HT-29 (cell line): ENCODE measurements around the gene FGF21. TPM values are rescaled to one million over a fixed set of nuclear protein-coding genes. Genes with fewer than 3 reads are reported as not detected.

Experiments used
- DNase-seq: peaks from one replicate; pipeline ENCODE4 v3.0.0-alpha.2; 2015; ENCODE audit warnings: low spot score
- total RNA-seq: library from RNA; depleted of rRNA; stranded (reverse); fragments of >200 nt; shearing (Covaris generic); gene quantifications from 2 replicates; pipeline ENCODE4 v1.2.3, GENCODE V29; 2014

Gene FGF21
- total RNA-seq, 1 experiment from 2014 or later: not detected

DNA sequence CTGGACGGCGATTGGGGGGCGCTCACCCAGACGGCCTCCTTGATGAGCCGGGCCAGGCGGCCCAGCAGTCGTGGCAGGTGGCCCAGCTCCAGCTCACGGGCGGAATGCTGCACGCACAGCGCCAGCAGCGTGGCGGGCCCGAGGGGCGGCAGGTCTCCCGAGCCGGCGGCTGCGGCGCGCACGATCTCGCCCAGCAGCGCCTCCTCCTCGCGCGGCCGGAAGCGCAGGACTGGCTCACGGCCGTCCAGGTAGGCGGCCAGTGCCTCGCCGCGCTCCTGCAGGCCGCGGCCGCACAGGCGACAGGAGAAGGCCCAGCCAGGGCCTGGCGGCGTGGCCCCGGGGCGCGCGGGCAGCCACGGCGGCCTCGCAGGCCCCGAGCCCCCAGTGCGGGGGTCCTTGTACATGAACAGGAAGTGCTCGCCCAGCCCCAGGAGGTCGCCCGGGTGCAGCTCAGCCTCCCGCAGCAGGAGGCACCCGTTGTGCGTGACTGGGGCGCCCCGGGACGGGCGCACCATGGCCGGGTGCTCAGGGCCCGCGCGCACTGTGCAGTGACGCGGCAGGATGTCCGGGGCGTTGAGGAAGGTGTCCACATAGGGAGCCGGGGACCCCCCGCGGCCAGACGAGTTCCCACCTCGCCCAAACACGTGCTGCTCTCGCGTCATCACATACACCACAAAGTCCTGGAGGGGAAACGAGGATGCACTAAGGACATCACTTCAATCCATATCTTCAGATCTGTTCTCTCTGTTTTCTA lies 26.2 kb upstream of the FGF21 start:
- no peak for DNase-seq

DNA sequence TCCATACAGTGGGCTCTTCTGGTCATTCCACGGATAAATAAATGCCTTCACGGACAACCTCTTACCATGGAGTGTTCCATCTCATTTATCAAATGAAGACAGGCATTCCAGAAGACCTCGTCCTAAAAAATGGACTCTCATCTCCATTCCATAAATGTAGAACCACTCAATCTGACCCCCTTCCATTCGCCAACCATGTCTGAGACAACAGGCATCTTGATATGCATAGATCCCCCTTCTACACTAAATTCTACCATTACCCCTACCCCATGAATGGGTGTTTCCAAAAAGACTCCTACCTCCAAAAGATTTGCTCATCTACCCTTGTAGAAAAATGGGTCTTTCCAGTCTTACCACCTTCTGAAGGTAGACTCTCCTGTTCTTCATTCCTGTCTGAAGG lies 23.9 kb upstream of the FGF21 start:
- no peak for DNase-seq

DNA sequence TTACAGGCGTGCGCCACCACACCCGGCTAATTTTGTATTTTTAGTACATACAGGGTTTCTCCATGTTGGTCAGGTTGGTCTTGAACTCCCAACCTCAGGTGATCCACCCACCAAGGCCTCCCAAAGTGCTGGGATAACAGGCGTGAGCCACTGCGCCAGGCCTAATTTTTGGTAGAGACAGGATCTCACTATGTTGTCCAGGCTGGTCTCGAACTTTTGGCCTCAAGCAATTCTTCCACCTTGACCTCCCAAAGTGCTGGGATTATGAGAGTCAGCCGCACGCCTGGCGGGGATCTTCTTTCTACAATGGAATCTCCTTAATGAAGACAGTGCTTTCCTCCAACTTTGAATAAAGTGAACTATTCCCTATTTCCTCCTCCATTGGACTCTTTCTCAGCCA lies 20.7 kb upstream of the FGF21 start:
- no peak for DNase-seq

DNA sequence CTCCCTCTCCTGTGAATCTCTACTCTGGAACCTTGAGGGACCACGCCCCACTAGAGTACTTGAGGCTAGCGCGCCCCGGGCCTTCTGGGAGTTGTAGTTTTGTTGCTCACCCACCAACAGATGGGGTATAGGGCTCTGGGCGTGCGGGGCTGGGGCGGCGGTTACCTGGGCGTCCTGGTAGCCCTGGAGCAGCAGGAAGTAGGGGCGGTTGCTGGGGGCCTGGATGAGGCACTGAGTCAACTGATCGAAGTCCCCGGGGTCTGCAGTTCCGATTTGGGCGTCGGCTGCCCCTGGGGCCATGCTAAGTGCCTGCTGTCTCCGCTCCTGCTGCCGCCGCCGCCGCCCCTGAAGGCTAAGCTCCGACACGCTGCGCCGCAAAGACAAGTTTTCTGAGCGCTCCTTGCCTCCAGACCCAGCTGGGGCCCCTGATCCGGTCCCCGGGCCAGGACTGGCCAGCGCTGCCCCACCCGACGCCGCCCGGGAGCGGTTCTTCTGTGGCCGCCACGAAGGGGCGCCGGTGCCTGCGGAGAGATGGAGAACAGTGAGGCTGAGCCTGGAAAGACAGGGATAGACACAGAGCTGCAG lies 20.2 kb upstream of the FGF21 start:
- peak; percentile 65 for DNase-seq

DNA sequence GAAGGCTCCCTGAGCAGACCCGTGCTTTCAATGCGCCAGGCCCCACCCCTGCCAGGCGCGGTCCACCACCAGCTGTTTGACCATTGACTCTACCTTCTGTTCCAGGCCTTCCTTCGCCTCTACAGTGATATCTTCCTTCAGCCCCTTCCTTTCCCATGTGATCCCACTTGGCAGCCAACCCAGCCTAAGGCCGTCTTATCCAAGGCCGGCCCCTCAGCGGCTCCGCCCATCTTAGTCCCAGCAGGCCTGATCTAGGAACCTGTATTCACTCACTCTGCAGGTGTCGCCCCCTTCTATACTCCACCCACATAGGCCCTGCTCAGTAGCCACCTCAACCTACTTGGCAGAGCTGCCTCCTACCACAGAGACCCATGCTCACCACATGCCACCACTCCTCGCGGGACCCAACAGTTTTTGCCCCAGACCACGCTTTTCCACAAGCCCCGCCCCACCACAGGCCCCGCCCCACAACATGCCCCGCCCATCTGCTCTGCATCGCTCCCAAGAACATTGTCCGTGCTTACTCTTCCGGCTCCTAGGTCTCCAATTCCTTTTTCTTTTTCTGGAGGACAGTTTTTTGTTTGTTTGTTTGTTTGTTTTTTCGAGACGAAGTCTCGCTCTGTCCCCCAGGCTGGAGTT lies 17.8 kb upstream of the FGF21 start:
- DNase-seq: peak; percentile 68

DNA sequence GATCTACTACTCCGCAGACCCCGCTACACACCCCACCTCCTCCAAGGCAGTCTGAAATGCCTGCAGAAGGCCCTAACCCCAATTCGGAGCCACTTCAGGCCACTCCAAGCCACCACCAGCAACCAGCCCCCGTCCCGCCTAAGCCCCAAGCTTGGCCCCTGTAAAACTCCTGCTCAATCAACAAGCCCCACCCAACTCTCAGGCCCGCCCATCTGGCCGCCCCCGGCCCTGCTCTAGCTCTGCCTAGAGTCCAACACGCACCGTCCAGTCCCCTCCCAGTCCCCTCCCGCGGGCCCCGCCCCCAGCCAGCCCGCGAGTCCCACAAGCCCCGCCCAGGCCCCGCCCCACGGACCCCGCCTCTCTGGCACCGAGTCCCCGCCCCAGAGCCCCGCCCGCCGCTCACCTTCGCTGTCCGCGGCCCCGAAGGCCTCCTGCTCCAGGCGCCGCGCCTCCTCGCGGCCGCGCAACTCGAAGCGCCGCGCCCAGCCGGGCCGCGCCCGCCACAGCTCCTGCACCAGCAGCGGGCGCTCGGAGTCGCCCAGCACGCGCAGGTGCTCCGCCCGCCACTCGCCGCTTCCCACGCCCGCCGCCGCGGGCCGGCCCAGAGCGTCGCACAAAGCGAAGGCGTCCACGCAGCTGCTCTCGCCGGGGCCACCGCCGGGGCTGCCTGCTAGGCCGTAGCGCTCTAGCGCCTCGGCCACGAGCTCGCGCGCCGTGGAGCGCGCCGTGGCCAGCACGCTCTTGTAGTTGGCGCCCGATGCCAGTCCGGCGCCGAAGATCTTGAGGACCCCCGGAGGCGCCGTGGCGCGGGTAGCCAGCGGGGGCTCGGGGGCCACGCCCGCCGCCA lies 16.5 kb upstream of the FGF21 start:
- peak; percentile 97 for DNase-seq

DNA sequence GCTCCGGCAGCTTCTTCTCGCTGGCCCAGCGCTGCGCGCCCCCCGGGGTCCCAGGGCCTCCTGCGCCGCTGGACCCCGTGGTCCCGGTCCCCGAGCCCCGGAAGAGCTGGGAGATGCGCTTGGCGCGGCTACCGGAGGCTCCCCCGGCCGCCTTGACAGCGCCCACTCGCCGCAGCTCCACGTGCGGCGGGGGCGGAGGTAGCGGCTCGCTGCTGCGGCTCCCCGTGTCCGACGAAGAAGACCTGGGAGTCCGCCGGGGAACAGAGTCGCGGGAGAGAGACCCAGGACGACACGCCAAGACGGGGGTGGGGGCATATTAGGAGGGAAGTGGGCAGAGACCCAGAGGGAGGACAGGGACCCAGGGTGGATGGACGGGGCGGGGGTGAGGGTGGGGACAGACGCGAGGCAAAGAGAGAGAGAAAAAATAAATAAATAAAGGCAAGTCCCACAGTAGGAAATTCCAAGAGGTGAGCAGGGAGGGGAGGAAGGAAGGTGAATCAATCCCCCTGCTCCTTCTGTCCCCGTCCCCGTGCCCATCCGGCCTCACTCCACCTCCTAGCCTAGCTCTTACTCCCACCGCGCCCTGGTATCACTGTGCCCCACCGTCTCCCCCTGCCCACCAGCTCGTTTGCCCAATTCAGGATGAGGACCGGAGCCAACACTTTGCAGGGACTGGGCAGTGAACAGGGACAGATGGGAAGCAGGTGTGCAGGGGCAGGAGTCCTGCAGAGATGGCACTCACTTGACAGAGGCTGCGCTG lies 15.7 kb upstream of the FGF21 start:
- no peak for DNase-seq

DNA sequence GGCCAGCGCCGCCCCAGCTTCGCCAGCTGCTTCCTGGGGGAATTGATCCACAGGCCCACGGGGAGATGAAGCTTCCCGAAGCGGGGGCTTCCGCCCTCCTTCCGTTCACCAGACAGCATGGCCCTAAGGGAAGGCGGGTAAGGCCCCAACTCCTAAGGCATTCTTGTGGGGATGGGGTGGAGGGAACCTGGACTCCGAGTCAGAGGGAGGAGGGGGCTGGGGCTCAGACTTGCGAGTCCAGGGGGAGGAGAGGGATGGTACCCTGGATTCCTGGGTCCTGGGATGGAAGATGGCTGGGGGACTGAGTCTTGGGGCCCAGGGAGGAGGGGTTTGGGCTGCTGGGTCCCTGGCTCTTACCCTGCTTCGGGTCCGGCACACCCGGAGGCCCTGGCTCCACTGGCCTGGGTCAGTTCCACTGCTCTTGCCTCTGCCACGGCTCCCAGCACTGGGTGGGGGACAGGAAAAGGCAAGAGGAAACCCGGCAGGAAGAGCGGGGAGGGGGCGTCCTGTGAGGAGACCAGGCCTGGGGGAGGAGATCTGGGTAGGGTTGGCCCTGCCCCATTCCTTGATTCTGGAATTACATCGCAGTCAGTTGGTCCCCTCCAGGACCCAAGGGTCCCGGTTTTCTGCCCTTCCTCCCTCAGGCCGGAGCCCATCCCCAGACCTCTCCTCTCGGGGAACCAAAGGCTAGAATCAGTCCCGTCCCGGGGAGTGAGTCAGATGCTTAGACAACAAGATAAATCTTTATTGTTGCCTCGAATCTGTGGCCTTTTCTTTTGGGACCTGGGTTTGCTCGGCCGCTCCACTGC lies 15.0 kb upstream of the FGF21 start, which contains the start of gene RASIP1:
TSS of gene RASIP1 (minus strand) at position 447 of the 809 bp plus-strand sequence. CDS start at position 119, 328 bp downstream.
- no peak for DNase-seq

DNA sequence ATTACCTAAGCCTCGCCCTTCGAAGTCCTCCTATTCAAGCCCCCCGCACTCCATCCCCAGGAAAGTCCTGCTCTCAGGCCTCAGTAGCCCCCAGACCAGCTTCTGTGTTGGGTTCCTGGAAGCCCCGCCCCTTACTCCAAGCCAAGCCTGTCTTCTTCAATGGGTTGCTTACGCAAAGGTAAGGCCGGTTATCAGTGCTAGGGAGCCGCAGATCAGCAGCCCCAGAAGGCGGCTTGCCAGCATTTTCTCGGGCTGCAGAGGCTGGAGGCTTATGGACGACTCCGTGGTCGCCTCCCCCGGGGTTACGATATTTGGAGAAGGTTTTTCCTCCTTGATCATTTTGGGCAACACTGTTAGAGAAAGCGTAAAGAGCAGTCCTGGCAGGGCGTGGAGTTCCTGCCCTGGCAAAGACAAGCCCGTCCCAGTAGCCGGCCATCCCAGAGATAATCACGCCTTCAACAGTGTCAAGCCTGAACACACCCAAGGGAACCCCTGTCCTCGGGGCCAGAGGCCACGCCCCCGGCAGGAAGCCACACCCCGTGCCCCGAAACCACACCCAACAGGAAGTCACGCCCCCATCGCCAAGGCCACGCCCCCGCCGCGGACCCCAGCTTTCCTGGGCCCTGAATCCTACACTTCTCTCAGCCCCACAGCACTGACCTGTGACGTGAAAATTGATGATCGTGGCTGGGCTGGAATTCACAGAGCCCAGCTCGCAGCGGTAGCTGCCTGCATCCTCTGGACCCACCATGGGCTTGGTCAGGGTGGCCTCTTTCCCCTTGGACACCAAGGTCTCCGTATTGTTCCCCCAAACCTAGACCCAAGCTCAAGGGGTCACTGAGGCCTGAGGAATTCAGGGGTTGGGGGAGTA lies 14.0 kb upstream of the FGF21 start:
- DNase-seq: peak; percentile 49

DNA sequence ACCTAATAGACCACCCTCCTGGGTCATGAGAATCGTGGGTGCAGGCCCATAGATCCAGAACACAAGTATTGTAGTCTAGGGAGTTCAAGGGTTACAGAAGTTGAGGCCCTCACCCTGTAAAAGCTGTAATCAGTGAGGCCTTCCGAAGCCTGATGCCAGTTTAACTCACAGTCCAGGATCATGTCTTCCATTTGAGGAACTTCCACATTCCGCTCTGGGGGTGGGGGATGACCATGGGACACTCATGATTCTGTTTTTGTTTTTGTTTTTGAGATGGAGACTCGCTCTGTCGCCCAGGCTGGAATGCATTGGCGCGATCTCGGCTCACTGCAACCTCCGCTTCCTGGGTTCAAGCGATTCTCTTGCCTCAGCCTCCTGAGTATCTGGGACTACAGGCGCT lies 13.2 kb upstream of the FGF21 start:
- DNase-seq: no peak

DNA sequence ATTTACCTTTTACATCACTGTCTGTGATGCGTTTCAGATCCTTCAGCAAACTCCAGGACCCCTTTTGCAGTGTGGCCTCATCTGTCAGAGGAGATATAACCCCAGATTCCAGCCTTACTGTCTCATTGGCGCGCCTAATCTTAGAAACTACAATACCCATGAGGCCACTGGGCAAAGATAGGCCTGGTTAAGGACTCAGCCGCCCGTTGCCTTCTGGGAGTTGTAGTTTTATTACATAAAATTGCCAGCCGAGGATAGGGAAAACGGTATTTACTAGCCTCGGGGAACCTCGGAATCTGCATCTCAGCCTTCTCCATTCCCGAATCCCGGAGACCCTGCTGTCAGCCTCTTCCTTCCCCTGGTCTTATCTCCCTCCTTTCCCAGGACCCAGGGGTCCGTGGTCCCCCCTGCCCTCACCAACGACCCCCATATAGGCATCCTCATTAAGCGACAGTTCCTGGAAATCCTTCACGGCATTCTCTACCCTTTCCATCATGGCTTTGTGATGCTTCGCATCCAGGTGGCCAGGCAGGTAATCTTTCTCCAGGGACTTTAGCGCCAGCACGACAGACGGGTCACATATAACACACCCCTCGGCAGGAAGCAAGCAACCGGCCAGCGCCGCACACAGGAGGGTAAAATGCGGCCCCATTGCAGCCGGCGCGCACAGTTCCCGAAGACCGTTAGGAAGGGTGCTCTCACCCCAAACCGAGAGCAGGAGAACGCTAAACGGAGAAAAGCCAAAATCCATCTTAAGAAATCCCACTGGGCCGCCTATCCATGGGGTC lies 9.9 kb upstream of the FGF21 start:
- peak; percentile 84 for DNase-seq

DNA sequence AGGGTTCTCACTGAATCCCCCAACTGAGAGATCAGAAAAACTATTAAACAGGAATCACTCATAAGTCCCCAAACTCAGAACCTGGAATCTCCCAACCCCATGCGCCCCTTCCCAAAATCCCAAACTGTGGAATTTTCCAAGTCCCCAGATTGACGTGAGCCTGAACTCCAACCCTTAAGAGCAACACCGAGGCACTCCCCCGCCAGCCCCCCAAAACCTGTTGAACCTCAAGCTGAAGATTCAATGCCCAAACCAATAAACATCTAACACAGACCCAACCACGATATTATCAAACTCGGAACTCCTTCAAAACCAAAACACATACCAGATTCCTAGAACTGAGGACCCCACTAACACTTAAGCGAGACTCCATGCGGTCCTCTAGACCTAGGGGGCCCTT lies 9.2 kb upstream of the FGF21 start:
- DNase-seq: no peak

DNA sequence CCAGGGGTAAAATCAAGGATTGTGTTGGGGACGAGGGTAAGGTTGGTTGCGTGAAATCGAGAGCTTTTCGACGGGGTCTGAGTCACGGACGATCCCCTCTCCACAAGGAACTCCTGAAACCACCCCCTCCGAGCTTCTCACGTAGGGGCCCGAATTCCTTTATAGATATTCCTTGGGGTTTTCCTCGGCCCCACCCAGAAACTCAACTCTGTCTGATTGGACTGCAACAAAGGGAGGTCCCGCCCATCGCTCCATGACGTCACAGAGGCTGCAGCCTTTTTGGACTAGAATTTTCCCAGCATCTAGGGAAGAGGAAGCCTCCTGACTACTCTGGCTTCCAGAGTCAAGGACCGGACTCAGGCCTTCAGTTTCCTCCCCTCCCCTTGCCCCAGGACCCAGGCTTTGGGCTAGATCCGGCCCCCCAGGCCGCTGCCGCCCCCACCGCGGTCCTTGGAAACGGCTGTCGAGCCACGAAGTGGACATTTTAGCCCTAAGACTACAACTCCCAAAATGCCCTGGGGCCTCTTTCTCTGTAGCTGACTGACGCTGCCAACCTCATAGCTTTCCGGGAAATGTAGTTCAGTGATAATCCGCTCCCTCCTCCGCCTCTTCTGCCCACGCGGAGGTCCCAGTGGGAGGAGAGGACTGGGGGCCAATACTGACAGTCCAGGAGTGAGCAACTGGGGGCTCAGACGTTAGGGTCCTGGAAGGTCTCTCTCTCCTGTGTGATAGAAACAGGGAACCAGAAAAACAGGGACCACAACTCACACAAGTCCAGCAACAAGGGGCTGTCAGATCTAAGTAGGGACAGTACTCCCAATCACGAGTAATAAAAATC lies 8.4 kb upstream of the FGF21 start, which contains the start of gene IZUMO1:
TSS of gene IZUMO1 (minus strand) at position 172 of the 838 bp plus-strand sequence. CDS start 1,050 bp downstream, outside the sequence.
- no peak for DNase-seq

DNA sequence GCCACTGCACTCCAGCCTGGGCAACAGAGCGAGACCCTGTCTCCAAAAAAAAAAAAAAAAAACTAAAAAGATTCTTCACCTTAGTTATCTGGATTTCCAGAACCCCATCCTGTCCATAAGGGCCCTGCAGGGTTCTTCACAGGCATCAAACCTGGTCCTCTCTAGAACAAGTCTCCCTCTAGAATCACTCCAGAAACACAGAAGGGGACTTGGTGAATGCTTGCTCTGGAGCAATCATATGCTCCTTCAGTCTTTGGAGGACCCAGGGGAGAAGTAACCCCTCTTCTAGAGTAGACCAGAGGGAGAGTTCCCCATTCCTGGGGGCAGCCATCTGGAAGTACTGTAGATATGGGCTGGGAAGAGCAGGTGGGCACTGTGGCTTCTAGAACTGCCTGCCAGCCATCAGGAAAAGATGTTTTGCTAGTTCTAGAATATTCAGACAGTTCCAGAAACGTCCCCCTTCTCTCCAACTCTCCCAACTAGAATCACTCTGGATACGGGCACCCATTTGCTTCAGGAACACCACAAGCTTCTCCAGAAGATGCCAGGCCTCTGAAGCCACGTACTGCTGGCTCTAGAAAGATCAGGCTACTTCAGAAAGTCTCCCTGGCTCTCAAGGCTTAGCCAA lies 5.6 kb upstream of the FGF21 start:
- DNase-seq: no peak

DNA sequence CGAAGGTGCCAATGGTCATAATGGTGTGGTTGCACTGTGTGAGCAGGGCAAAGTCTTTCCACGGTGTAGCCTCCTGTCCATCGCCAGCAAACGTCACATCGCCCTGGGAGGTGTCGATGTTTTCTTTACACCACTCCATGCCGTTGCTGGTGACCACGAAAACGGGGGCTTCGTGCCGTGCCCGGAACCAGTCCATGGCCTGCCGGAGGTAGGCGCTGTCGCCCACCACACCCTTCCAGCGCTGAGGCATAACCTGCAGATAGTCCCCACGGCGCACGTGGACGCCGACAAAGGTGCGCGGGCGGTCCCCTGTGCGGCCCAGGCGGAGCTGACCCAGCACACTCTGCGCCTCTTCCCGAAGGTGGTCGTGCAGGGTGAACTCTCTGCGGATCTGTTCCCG lies 5.0 kb upstream of the FGF21 start:
- DNase-seq: no peak

DNA sequence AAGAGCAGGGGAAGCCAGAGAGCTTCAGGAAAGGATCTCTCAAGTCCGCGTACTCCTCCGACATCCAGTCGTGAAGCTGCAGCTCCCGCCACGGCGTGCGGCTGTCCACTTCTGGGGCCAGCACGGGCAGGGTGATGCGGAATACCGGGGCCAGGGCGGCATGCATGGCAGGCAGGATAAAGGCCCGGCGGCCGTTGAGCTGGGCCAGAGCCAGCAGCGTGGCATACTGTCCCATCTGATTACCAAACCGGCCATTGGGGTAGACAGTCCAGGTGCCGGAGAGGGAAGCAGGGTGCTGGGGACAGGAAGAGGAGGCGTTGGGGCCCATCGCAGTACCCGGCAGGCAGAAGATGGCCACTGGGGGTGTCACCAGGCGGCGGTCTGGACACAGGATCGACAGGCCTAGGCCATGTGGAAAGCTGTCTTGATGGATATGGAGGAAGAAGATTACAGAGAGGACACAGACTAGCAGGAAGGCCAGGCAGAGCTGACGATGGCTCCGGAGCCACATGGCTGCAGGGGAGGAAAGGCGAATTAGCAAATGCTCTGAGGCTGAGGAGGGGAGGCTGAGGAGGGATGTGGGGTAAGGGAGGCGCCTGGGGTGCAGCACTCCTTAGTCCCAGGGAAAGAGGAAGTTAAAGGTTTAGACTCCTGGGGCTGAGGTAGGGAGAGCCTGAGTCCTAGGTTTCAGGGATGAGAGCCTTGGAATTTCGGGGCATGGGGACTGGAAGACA lies 4.4 kb upstream of the FGF21 start:
- DNase-seq: no peak
